HG02885 (cell line): ENCODE measurements around the gene KRTAP5-3.
"Not testable (repeated sequence)": the region's sequence is repeated elsewhere in the genome, so short reads cannot be mapped to it uniquely, and the experiment has no call there.

Experiments used
- ATAC-seq: cut with Tn5 transposase; IDR thresholded peaks from one replicate; pipeline ENCODE4 v1.9.1; 2021; ENCODE audit warnings: mild to moderate bottlenecking; ENCODE audit not compliant: unreplicated experiment, poor library complexity

KRTAP5-3 gene

DNA sequence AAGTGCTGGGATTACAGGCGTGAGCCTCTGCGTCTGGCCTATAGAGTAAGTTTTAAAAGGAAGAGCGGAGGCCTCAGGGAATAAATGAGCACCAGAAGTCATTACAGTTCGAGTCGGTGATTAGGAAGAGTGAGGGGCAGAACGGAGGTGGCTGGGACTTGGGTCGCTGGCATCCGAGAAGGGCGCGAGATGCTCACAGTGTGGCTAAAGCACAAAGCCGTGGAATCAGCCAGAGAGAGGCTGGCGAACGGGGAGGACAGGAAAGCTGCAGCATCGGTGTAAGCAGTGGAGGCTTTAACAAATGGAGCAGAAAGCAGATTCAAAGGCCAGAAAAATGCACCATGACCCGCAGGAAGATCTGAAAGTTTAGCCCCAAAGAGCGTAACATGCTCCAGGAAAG is 16.4 kb upstream of the KRTAP5-3 start:
- no peak for ATAC-seq

- no peak for ATAC-seq
Measured at GRCh38 chr11:1623716-1624115, 15.5 kb upstream of the KRTAP5-3 start.

DNA sequence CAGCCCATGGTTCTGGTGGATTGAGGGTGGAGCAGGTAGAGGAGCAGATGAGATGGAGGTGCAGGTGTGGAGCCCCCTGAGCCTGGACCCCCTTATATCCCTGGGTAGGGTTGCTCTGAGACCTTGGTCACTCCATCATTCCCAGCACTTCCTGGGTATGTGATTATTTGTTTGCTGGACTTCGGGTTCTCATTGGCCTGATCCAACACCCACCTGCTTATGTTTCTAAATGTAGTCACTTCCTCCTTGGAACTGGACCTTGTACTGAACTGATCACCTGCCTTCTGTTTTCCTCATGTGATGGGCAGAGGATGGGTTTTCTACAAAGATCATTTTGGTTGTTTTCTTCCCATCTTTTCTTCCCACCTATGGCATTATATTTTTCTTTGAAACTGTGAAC is 13.8 kb upstream of the KRTAP5-3 start, which contains the start of gene KRTAP5-4:
Gene KRTAP5-4 (minus strand): TSS at position 53 of the 400 bp plus-strand sequence. CDS start 45 bp downstream, at position 8.
- no peak for ATAC-seq

DNA sequence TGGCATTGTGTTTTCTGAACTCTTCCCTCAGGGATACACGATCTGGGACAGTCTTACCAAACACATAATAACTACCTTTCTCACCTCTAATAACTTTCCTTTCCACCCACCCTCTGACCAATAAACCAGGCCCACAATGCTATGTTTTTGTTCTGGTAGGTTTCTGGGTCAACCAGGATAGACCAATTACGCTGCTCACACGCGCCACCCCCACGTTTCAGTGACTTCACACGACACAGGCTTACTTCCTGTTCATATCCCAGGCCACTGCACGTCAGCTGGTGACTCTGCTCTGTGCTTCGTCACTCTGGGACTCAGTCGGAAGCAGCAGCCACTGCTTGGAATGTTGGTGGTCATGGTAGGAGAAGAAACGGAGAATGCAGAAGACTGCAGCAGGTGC is 11.2 kb upstream of the KRTAP5-3 start:
- ATAC-seq = no peak

GRCh38 chr11:1618231-1618630 is 10.0 kb upstream of the KRTAP5-3 start:
- ATAC-seq = no peak

DNA sequence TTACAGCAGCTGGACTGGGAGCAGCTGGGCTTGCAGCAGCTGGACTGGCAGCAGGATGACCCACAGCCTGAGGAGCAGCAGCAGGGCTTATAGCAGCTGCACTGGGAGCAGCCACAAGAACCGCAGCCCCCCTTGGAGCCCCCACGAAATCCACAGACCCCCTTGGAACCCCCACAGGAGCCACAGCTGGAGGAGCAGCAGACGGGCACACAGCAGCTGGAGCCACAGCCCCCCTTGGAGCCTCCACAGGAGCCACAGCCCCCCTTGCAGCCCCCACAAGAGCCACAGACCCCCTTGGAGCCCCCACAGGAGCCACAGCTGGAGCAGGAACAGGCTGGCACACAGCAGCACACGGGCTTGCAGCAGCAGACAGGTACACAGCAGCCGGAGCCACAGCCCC is 362 bp downstream of the KRTAP5-3 start:
- ATAC-seq = not testable (repeated sequence)

DNA sequence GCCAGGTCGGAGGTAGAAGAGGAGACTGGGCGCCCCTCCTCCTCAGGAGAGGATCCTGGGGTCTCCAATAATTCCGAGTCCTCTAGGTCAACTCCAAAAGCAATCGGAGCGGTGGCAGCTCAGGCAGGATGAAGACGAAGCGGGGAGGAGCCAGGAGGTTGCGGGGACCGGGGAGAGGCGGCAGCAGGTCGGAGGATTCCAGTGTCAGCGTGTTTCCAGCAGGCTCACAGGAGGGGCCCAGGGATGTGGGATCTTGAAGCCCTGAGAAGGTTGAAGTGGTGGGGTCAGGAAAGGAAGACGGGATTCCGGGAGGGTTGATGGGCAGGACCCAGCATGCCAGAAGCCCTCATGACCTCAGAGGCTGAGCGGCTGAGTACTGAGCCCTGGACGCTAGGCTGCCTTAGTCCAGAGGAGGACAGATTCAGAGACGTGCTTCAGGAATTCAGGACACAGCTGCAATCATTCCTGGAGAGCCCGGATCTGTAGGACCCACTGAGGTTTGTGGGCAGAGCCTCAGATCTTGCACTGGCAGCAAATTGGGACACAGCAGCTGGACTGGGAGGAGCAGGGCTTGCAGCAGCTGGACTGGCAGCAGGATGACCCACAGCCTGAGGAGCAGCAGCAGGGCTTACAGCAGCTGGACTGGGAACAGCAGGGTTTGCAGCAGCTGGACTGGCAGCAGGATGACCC is 962 bp downstream of the KRTAP5-3 start:
- not testable (repeated sequence) for ATAC-seq

DNA sequence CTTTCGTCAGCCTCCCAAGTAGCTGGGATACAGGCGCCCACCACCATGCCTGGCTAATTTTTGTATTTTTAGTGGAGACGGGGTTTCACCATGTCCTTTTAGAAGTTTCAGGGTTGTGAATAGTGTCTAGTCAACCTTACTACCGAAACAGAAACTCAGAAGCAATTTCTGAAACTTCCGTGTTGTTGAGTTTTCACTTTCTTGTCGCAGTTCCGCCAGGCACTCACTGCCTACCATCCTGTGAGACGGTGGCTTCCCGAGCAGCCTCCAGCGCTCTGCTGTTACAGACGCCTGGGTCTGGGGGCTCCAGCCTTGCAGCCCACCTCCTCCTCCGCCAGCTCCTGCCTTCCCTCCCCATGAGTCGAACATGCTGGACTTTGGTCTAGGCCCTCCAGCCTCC is 2.3 kb downstream of the KRTAP5-3 start:
- peak; percentile 82 for ATAC-seq

DNA sequence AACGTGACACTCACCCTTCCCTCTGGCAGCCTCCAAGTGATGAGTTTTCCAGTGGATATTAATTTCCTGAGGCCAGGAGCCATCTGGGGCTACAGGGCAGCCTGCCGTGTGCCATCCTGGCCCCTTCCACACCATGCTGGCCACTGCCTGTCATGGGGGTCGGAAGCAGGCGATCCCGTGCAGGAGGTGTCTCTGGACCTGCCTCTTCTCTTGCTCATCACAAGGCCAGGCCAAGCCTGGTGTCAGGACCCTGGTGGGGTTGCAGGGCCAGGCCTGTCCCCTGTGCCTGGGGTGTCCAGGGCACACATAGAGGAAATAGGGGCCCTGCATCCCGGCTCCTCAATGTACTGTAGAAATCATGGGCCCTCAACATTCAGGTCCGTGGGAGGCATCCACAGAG is 3.6 kb downstream of the KRTAP5-3 start:
- ATAC-seq = no peak

GRCh38 chr11:1604181-1604580 is 4.1 kb downstream of the KRTAP5-3 start:
- no peak for ATAC-seq

DNA sequence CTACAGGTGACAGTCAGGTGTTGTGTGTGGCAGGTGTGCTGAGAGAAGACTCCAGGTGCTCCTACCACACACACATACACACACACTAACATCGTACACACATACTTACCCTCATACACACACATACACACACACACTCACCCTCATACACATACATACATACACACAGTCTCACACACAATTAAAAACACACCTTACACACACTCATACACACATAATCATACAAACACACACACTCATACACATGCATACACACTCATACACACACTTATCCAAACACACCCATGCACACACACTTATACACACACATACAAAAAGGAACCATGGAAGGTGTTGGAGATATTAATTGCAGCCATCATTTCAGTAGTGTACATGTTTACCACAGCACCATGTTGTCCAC is 4.6 kb downstream of the KRTAP5-3 start:
- ATAC-seq = no peak

GRCh38 chr11:1601663-1602062 is 6.6 kb downstream of the KRTAP5-3 start:
- ATAC-seq = not testable (repeated sequence)

DNA sequence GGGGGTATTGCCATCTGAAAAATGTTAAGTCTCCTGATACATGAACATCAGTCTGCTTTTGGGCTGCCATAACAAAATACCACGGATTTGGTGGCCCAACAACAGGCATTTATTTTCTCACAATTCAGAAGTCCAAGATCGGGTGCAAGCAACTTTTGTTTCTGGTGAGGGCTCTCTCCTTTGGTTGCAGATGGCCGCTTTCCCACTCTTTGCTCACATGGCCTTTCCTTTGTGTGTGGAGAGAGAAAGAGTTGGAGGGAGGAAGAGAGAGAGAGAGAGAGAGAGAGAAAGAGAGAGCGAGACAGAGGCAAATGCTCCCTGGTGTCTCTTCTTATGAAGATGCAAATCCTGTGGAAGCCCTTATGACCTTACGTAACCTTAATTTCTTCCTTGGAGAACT is 7.6 kb downstream of the KRTAP5-3 start:
- no peak for ATAC-seq

DNA sequence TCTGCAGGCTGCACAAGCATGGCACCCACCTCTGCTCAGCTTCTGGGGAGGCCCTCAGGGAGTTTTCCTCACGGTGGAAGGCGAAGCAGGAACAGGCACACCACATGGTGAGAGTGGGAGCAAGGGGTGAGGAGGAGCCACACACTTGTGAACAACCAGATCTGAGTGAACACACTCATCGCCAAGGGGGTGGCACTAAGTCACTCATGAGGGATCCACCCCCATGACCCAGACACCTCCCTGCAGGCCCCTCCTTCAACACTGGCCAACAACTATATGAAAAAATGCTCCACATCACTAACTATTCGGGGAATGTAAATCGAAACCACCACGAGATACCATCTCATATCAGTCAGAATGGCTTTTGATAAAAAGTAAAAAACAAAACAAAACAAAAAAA is 9.4 kb downstream of the KRTAP5-3 start:
- no peak for ATAC-seq

DNA sequence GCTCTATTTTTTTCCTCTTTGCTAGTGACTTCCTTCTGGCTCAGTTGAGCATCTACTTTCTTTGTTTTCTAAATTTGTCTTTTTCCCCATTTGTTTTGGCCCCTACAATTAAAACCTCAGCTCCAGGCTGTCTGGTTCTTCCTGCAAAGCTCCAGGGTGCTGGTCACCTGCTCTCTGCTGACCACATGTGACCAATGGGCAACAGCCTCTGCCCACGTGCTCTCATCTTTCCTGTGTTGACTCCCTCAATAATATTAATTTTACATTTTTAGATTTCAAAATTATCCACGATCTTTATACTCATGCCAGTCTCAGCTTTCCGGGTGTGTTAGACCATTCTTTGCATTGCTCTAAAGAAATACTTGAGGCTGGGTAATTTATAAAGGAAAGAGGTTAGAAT is 9.9 kb downstream of the KRTAP5-3 start:
- ATAC-seq = not testable (repeated sequence)

DNA sequence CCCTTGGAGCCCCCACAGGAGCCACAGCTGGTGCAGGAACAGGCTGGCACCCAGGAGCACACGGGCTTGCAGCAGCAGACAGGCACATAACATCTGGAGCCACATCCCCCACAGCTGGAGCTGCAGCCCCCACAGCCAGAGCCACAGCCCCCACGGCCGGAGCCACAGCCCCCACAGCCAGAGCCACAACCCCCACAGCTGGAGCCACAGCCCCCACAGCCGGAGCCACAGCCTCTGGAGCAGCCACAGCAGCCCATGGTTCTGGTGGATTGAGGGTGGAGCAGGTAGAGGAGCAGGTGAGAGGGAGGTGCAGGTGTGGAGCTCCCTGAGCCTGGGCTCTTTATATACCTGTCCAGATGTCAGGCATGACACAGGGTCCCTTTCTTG is 10.3 kb downstream of the KRTAP5-3 start, which contains the start of gene KRTAP5-2:
Gene KRTAP5-2 (minus strand): TSS at position 301 of the 387 bp plus-strand sequence. CDS start 44 bp downstream, at position 257.
- no peak for ATAC-seq

DNA sequence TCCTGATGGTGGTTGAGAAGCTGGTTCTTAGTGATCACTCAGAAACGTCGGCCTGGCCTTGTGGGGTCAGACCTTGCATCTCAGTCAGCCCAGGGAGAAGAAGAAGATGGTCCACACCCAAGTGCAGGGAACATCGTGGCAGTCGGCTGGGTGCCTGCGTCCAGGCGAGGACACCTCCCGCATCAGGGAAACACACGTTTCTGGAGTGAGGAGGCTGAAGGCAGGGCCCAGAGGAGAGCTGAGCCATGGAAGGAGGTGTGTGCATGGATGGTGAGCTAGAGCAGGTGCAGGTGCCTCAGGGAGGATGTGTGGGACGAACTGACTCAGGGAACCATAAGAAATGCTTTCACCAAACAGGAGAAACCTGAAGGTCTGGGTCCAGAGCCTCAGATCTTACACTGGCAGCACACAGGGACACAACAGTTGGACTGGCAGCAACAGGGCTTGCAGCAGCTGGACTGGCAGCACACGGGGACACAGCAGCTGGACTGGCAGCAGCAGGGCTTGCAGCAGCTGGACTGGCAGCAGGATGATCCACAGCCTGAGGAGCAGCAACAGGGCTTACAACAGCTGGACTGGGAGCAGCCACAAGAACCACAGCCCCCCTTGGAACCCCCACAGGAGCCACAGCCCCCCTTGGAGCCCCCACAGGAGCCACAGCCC is 10.8 kb downstream of the KRTAP5-3 start:
- ATAC-seq = no peak

- ATAC-seq = not testable (repeated sequence)
Measured at GRCh38 chr11:1596576-1597121, 11.6 kb downstream of the KRTAP5-3 start.

GRCh38 chr11:1595994-1596575 is 12.2 kb downstream of the KRTAP5-3 start:
- ATAC-seq = not testable (repeated sequence)

- ATAC-seq = no peak
Measured at GRCh38 chr11:1592628-1593027, 15.6 kb downstream of the KRTAP5-3 start.

DNA sequence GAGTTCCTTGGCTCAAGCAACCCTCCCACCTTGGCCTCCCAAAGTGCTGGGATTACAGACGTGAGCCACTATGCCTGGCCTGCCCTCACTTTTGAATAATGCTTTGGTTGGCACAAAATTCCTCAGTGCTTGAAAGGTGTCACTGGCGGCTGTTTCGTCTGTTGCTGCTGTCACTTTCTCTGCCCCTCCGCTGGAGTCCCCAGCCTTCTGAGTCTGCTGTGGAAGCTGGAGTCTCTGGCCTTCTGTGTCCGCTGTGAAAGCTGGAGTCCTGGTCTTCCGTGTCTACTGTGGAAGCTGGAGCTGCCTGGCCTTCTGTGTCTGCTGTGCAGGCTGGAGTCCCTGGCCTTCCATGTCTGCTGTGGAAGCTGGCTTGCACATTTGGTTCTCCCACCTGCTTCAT is 18.3 kb downstream of the KRTAP5-3 start:
- ATAC-seq = no peak
